DND-41 (cell line): ENCODE results near the gene SLC35F6.
A peak's percentile ranks its signal among the peaks of the same experiment; 100 is the strongest.

Experiments
- ATAC-seq: fragments of 200-7000 bp; cut with Tn5 transposase; 3 replicates; pipeline ENCODE4 v1.9.1; 2021; ENCODE audit warnings: low read depth; ENCODE audit not compliant: insufficient read depth
- DNase-seq: peaks from one replicate; pipeline ENCODE4 v3.0.0-alpha.2; 2020
- H2AFZ ChIP-seq: 2 replicates; pipeline ENCODE4 v1.6.0; 2012; ENCODE audit warnings: low read depth, low read length
- H3K27ac ChIP-seq: 2 replicates; pipeline ENCODE4 v1.5.1; 2012; ENCODE audit warnings: low read length, inconsistent platforms
- H3K27me3 ChIP-seq: fragments of 200-600 bp; sonication (generic); 2 replicates; pipeline ENCODE4 v1.6.0; 2012; ENCODE audit warnings: low read length, mild to moderate bottlenecking, inconsistent platforms; ENCODE audit not compliant: insufficient read depth, poor library complexity
- H3K36me3 ChIP-seq: 2 replicates; pipeline ENCODE4 v1.5.1; 2012; ENCODE audit warnings: low read length, inconsistent platforms; ENCODE audit not compliant: insufficient read depth
- H3K4me1 ChIP-seq: 2 replicates; pipeline ENCODE4 v1.5.1; 2012; ENCODE audit warnings: mild to moderate bottlenecking, low read length; ENCODE audit not compliant: insufficient read depth
- H3K4me2 ChIP-seq: 2 replicates; pipeline ENCODE4 v1.6.0; 2012; ENCODE audit warnings: mild to moderate bottlenecking, moderate library complexity, low read length, inconsistent platforms; ENCODE audit not compliant: insufficient read depth
- H3K4me3 ChIP-seq, 2 experiments: fragments of 200-600 bp in 1 of 2; shearing (Covaris generic) in 1 of 2; 2 replicates each; pipeline ENCODE4 v1.5.1; 2012 to 2016; ENCODE audit warnings: inconsistent platforms in 2 of 2, low read length in 2 of 2, mild to moderate bottlenecking in 2 of 2, low read depth in 1 of 2, moderate library complexity in 1 of 2
- H3K79me2 ChIP-seq: 2 replicates; pipeline ENCODE4 v1.6.0; 2012; ENCODE audit warnings: low read length, inconsistent platforms; ENCODE audit not compliant: insufficient read depth
- H3K9ac ChIP-seq: 2 replicates; pipeline ENCODE4 v1.6.0; 2012; ENCODE audit warnings: low read depth, mild to moderate bottlenecking, inconsistent platforms, low read length, moderate library complexity
- H3K9me3 ChIP-seq: 2 replicates; pipeline ENCODE4 v1.5.1; 2012; ENCODE audit warnings: low read length, moderate library complexity, mild to moderate bottlenecking, inconsistent platforms; ENCODE audit not compliant: insufficient read depth, severe bottlenecking
- H4K20me1 ChIP-seq: 2 replicates; pipeline ENCODE4 v1.6.0; 2012; ENCODE audit warnings: low read length; ENCODE audit not compliant: insufficient read depth
- EZH2 ChIP-seq: IDR thresholded peaks from 3 replicates; pipeline ENCODE4 v1.6.1; 2012; ENCODE audit warnings: borderline replicate concordance, low read depth, mild to moderate bottlenecking, moderate library complexity, low read length, inconsistent platforms; ENCODE audit not compliant: severe bottlenecking
- TF ChIP-seq, protein P1 (sequence below): IDR thresholded peaks from 2 replicates; pipeline ENCODE4 v1.5.1; 2012; ENCODE audit warnings: borderline replicate concordance, low read length, moderate library complexity, mild to moderate bottlenecking; ENCODE audit not compliant: poor library complexity, severe bottlenecking; ENCODE audit errors: extremely low read depth

The SLC35F6 gene

DNA sequence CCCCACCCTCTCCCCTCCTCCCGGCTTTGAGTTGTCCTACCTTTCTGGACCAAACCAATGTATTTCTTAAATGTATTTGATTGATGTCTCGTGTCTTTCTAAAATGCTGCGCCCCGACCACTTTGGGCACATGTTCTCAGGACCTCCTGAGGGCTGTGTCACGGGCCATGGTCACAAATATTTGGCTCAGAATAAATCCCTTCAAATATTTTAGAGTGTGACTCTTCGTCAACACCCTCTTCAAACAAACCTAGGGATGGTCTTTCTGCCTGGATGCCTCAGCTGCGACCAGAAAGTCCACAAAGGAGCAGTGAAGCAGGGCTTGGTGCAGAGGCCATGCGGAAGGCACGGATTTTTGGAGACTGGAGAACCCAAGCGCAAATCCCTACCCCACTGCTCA is 1.1 kb upstream of the SLC35F6 start:
- Histone ChIP-seq H3K9ac (no peak overlapping the region), H3K4me2 (peak overlapping the region; percentile 89; the same call in 1 of the 2 replicates), H4K20me1 (peaks cover 24% of the 10 kb centered on the region), H2AFZ (0 out of 2 replicates have a peak overlapping the region, but pooled peaks have one; percentile 99), H3K27me3 (no peaks in the 10 kb centered on the region), H3K79me2 (peaks cover 40% of the 10 kb centered on the region), H3K9me3 (no peaks in the 10 kb centered on the region), H3K36me3 (peaks cover 3% of the 10 kb centered on the region; the same call in 1 of the 2 replicates), H3K4me1 (peaks cover 33% of the 10 kb centered on the region), H3K27ac (no peak overlapping the region), H3K4me3 (no peak overlapping the region)
- no peak for TF ChIP-seq EZH2
- TF ChIP-seq, protein P1, sequence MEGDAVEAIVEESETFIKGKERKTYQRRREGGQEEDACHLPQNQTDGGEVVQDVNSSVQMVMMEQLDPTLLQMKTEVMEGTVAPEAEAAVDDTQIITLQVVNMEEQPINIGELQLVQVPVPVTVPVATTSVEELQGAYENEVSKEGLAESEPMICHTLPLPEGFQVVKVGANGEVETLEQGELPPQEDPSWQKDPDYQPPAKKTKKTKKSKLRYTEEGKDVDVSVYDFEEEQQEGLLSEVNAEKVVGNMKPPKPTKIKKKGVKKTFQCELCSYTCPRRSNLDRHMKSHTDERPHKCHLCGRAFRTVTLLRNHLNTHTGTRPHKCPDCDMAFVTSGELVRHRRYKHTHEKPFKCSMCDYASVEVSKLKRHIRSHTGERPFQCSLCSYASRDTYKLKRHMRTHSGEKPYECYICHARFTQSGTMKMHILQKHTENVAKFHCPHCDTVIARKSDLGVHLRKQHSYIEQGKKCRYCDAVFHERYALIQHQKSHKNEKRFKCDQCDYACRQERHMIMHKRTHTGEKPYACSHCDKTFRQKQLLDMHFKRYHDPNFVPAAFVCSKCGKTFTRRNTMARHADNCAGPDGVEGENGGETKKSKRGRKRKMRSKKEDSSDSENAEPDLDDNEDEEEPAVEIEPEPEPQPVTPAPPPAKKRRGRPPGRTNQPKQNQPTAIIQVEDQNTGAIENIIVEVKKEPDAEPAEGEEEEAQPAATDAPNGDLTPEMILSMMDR, result no peak
- DNase-seq (no peak), ATAC-seq (no peak)

DNA sequence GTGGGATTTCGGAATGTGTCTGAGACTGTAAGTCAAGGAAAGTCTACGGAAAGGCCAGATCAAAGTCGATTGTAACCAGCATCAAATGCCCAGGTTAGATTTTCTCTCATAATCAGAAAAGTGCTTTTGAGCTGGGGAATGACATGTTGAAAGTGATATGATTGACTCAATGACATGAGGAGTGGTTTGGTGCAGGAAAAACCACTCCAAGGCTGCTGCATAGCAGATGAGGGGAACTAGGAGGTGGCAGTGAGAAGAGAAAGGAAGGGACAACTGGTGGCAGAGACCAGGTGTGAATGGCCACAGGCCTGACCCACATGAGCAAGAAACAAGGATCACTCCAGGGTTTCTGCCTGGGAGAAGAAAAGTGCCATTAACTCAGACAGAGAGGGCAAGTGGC is 822 bp downstream of the SLC35F6 start:
- H3K4me1 ChIP-seq, result peaks cover 34% of the 10 kb centered on the region

DNA sequence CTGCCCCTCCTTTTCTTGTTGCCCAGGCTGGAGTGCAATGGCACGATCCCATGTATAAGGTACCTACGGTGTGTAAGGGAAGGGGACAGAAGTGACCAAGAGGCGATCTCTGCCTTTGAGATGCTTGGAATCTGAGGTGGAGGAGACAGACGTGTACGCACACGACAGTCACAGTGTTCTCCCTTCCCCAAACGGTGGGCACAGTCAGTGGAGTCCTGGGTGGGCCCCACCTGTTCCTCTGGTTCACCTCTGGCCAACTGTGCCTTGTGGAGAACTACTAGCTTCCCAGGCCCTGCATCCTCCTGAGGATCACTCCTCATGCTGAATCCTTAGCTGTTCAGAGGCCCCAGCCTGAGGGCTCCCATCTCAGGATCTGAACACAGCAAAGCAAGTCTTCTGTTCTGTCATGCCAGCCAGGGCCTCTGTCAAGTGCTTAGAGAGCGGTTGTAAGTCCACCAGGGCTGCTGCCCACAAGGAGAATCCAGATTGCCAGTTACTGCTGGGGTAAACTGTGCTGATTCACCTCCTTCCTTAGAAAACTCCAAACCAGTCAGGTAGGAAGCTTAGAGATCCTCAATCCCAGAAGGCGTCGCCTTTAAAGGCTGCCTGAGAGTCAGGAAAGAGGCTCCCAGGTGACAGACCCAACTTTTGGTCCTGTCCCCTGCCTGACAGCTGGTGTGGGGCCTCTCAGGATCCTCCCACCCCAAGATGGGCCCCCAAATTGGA is 1.6 kb downstream of the SLC35F6 start:
- peak overlapping the region; percentile 81 for H3K9ac ChIP-seq

More for the DNA sequence above, 822 bp downstream of the SLC35F6 start:
- peak overlapping the region; percentile 99 for H2AFZ ChIP-seq
- H3K36me3 ChIP-seq, result peaks cover 10% of the 10 kb centered on the region
- H3K4me2 ChIP-seq, result peak overlapping the region; percentile 89
- peak overlapping the region; percentile 81 for H3K9ac ChIP-seq
- DNase-seq (no peak), ATAC-seq (no peak)
- no peaks in the 10 kb centered on the region for H3K27me3 ChIP-seq
- peaks cover 55% of the 10 kb centered on the region for H3K79me2 ChIP-seq
- peak overlapping the region; percentile 88 for H3K27ac ChIP-seq
- TF ChIP-seq, protein P1, result no peak
- TF ChIP-seq EZH2, result no peak
- H4K20me1 ChIP-seq, result peaks cover 36% of the 10 kb centered on the region
- no peaks in the 10 kb centered on the region for H3K9me3 ChIP-seq
- peak overlapping the region; percentile 82 to 96 for H3K4me3 ChIP-seq

More for the DNA sequence above, 1.6 kb downstream of the SLC35F6 start:
- peaks cover 40% of the 10 kb centered on the region for H4K20me1 ChIP-seq
- no peak for TF ChIP-seq EZH2
- TF ChIP-seq, protein P1, result no peak
- H3K4me2 ChIP-seq, result peak overlapping the region; percentile 89
- peaks cover 34% of the 10 kb centered on the region for H3K4me1 ChIP-seq
- H2AFZ ChIP-seq, result no peak overlapping the region
- peaks cover 62% of the 10 kb centered on the region for H3K79me2 ChIP-seq
- peak overlapping the region; percentile 82 to 96; a peak in 3 of 4 replicates for H3K4me3 ChIP-seq
- no peaks in the 10 kb centered on the region for H3K9me3 ChIP-seq
- ATAC-seq (no peak), DNase-seq (no peak)
- peaks cover 10% of the 10 kb centered on the region for H3K36me3 ChIP-seq
- H3K27me3 ChIP-seq, result no peaks in the 10 kb centered on the region
- peak overlapping the region; percentile 88 for H3K27ac ChIP-seq
